ENCODE measurements around the gene PTBP1.

Gene PTBP1

DNA sequence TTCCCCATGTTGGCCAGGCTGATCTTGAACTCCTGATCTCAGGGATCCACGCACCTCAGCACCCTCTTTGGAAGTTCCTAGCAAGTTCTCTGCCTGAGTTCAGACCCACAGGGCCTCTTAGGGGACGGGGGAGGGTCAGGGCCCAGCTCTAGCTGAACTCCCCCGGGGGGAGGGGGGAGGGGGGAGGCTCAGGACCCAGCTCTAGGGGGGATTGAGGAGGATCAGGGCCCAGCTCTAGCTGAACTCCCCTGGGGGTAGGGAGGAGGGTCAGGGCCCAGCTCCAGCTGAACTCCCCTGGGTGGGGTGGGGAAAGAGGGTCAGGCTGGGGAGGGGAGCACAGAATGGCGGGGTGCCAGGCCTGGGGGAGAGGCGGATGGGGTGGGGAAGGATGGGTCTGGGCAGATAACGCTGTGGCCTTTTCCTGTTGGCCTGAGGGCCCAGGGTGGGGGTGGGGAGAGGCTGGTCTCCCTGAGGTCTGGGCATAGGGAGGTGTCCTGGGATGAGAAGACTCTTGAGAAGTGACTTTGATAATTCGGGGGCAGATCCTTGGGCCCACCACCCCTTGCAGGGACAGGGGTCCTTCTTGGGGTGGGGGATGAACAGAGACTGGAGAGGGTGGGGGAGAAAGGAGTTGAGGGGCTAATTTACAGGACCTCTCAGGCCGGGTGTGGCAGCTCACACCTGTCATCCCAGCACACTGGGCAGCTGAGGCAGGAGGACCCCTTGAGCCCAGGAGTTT is 5.5 kb upstream of the PTBP1 start:
- Histone ChIP-seq H2BK5ac (ENCODE audit: low read depth, low read length, poor library complexity, severe bottlenecking) (no peak overlapping the region), H3K4me1 (ENCODE audit: control insufficient read depth, insufficient read depth, low read depth, low read length) (peaks cover 29% of the 10 kb centered on the region), H3K4me2 (ENCODE audit: low read length, poor library complexity, severe bottlenecking) (no peak overlapping the region), H4K8ac (ENCODE audit: low read length) (no peak overlapping the region), H3K27me3 (ENCODE audit: control insufficient read depth in 1 of 2, insufficient read depth in 1 of 2, low read length in 2 of 2) (no peaks in the 10 kb centered on the region), H3K23ac (ENCODE audit: low read length in 2 of 2) (no peak overlapping the region), H3K4ac (ENCODE audit: low read depth in 1 of 2, low read length in 2 of 2) (peak overlapping the region in 1 of 2 experiments; percentile 22), H3K27ac (ENCODE audit: low read length, poor library complexity, severe bottlenecking) (no peak overlapping the region), H2AFZ (ENCODE audit: low read depth, low read length) (no peak overlapping the region), H3K36me3 (ENCODE audit: control insufficient read depth in 1 of 2, insufficient read depth in 2 of 2, low read depth in 1 of 2, low read length in 2 of 2) (no peaks in the 10 kb centered on the region), H3K9me3 (ENCODE audit: control insufficient read depth, low read length) (no peaks in the 10 kb centered on the region), H4K91ac (ENCODE audit: low read length) (peak overlapping the region; percentile 43), H2BK12ac (ENCODE audit: low read length in 2 of 2) (peak overlapping the region in 1 of 2 experiments; percentile 40), H2BK120ac (ENCODE audit: low read depth, low read length) (peak overlapping the region; percentile 56), H3K18ac (ENCODE audit: low read depth in 1 of 2, low read length in 2 of 2) (peak overlapping the region in 1 of 2 experiments; percentile 42), H2AK5ac (ENCODE audit: low read length, severe bottlenecking) (no peak overlapping the region), H3K4me3 (ENCODE audit: insufficient read depth in 1 of 2, low read depth in 1 of 2, low read length in 2 of 2) (no peak overlapping the region), H3K9ac (ENCODE audit: low read length) (no peak overlapping the region), H2BK15ac (ENCODE audit: low read depth, poor library complexity, severe bottlenecking) (peak overlapping the region; percentile 34), H3K79me1 (replicated peaks; ENCODE audit: low read length, poor library complexity, severe bottlenecking) (peaks cover 2% of the 10 kb centered on the region), H3K14ac (ENCODE audit: low read length in 2 of 2) (no peak overlapping the region)
- WGBS, result 81% methylated on average over 8 of the region's 8 CpGs
- DNase-seq, result no peak

GRCh38 chr19:792306-792885 is 4.9 kb upstream of the PTBP1 start:
- H3K27me3 ChIP-seq (ENCODE audit: control insufficient read depth in 1 of 2, insufficient read depth in 1 of 2, low read length in 2 of 2), result no peaks in the 10 kb centered on the region
- H2AFZ ChIP-seq (ENCODE audit: low read depth, low read length), result no peak overlapping the region
- no peak overlapping the region for H4K8ac ChIP-seq (ENCODE audit: low read length)
- no peaks in the 10 kb centered on the region for H3K36me3 ChIP-seq (ENCODE audit: control insufficient read depth in 1 of 2, insufficient read depth in 2 of 2, low read depth in 1 of 2, low read length in 2 of 2)
- H3K79me1 ChIP-seq (replicated peaks; ENCODE audit: low read length, poor library complexity, severe bottlenecking), result peaks cover 2% of the 10 kb centered on the region
- no peak overlapping the region for H3K14ac ChIP-seq (ENCODE audit: low read length in 2 of 2)
- H3K4me1 ChIP-seq (ENCODE audit: control insufficient read depth, insufficient read depth, low read depth, low read length), result peaks cover 29% of the 10 kb centered on the region
- peak overlapping the region in 1 of 2 experiments; percentile 26 for H3K4ac ChIP-seq (ENCODE audit: low read depth in 1 of 2, low read length in 2 of 2)
- no peak for DNase-seq
- WGBS, result 78% methylated on average over 16 of the region's 16 CpGs
- peak overlapping the region; percentile 10 to 40 for H2BK12ac ChIP-seq (ENCODE audit: low read length in 2 of 2)
- H3K27ac ChIP-seq (ENCODE audit: low read length, poor library complexity, severe bottlenecking), result no peak overlapping the region
- H3K9me3 ChIP-seq (ENCODE audit: control insufficient read depth, low read length), result no peaks in the 10 kb centered on the region
- peak overlapping the region in 1 of 2 experiments; percentile 16 for H3K18ac ChIP-seq (ENCODE audit: low read depth in 1 of 2, low read length in 2 of 2)
- no peak overlapping the region for H4K91ac ChIP-seq (ENCODE audit: low read length)
- H3K4me3 ChIP-seq (ENCODE audit: insufficient read depth in 1 of 2, low read depth in 1 of 2, low read length in 2 of 2), result no peak overlapping the region
- no peak overlapping the region for H3K9ac ChIP-seq (ENCODE audit: low read length)
- no peak overlapping the region for H2BK5ac ChIP-seq (ENCODE audit: low read depth, low read length, poor library complexity, severe bottlenecking)
- H3K4me2 ChIP-seq (ENCODE audit: low read length, poor library complexity, severe bottlenecking), result no peak overlapping the region
- H2AK5ac ChIP-seq (ENCODE audit: low read length, severe bottlenecking), result no peak overlapping the region
- no peak overlapping the region for H3K23ac ChIP-seq (ENCODE audit: low read length in 2 of 2)
- H2BK15ac ChIP-seq (ENCODE audit: low read depth, poor library complexity, severe bottlenecking), result no peak overlapping the region
- H2BK120ac ChIP-seq (ENCODE audit: low read depth, low read length), result peak overlapping the region; percentile 56

GRCh38 chr19:793806-794205 is 3.4 kb upstream of the PTBP1 start:
- no peak overlapping the region for H3K9ac ChIP-seq (ENCODE audit: low read length)
- H3K4me3 ChIP-seq (ENCODE audit: insufficient read depth in 1 of 2, low read depth in 1 of 2, low read length in 2 of 2), result no peak overlapping the region
- H4K8ac ChIP-seq (ENCODE audit: low read length), result no peak overlapping the region
- H3K14ac ChIP-seq (ENCODE audit: low read length in 2 of 2), result no peak overlapping the region
- H2BK12ac ChIP-seq (ENCODE audit: low read length in 2 of 2), result peak overlapping the region in 1 of 2 experiments; percentile 25
- H2AFZ ChIP-seq (ENCODE audit: low read depth, low read length), result no peak overlapping the region
- peaks cover 0 to 3% of the 10 kb centered on the region in 2 experiments for H3K36me3 ChIP-seq (ENCODE audit: control insufficient read depth in 1 of 2, insufficient read depth in 2 of 2, low read depth in 1 of 2, low read length in 2 of 2)
- no peak overlapping the region for H2BK5ac ChIP-seq (ENCODE audit: low read depth, low read length, poor library complexity, severe bottlenecking)
- H4K91ac ChIP-seq (ENCODE audit: low read length), result no peak overlapping the region
- H3K79me1 ChIP-seq (replicated peaks; ENCODE audit: low read length, poor library complexity, severe bottlenecking), result no peaks in the 10 kb centered on the region
- H3K18ac ChIP-seq (ENCODE audit: low read depth in 1 of 2, low read length in 2 of 2), result no peak overlapping the region
- 93% methylated on average over 10 of the region's 12 CpGs for WGBS
- no peak for DNase-seq
- H3K9me3 ChIP-seq (ENCODE audit: control insufficient read depth, low read length), result no peaks in the 10 kb centered on the region
- no peak overlapping the region for H2AK5ac ChIP-seq (ENCODE audit: low read length, severe bottlenecking)
- H2BK120ac ChIP-seq (ENCODE audit: low read depth, low read length), result no peak overlapping the region
- no peak overlapping the region for H3K4ac ChIP-seq (ENCODE audit: low read depth in 1 of 2, low read length in 2 of 2)
- H3K23ac ChIP-seq (ENCODE audit: low read length in 2 of 2), result no peak overlapping the region
- no peak overlapping the region for H3K4me2 ChIP-seq (ENCODE audit: low read length, poor library complexity, severe bottlenecking)
- no peak overlapping the region for H2BK15ac ChIP-seq (ENCODE audit: low read depth, poor library complexity, severe bottlenecking)
- peaks cover 22% of the 10 kb centered on the region for H3K4me1 ChIP-seq (ENCODE audit: control insufficient read depth, insufficient read depth, low read depth, low read length)
- H3K27ac ChIP-seq (ENCODE audit: low read length, poor library complexity, severe bottlenecking), result no peak overlapping the region
- H3K27me3 ChIP-seq (ENCODE audit: control insufficient read depth in 1 of 2, insufficient read depth in 1 of 2, low read length in 2 of 2), result no peaks in the 10 kb centered on the region

GRCh38 chr19:795073-795611 is 2.1 kb upstream of the PTBP1 start:
- no peak overlapping the region for H2BK15ac ChIP-seq (ENCODE audit: low read depth, poor library complexity, severe bottlenecking)
- no peak for DNase-seq
- no peak overlapping the region for H3K14ac ChIP-seq (ENCODE audit: low read length in 2 of 2)
- H3K4me2 ChIP-seq (ENCODE audit: low read length, poor library complexity, severe bottlenecking), result no peak overlapping the region
- H3K4me3 ChIP-seq (ENCODE audit: insufficient read depth in 1 of 2, low read depth in 1 of 2, low read length in 2 of 2), result peak overlapping the region in 1 of 2 experiments; percentile 80
- H3K9ac ChIP-seq (ENCODE audit: low read length), result peak overlapping the region; percentile 72
- no peak overlapping the region for H2AFZ ChIP-seq (ENCODE audit: low read depth, low read length)
- H3K27me3 ChIP-seq (ENCODE audit: control insufficient read depth in 1 of 2, insufficient read depth in 1 of 2, low read length in 2 of 2), result no peaks in the 10 kb centered on the region
- H3K18ac ChIP-seq (ENCODE audit: low read depth in 1 of 2, low read length in 2 of 2), result no peak overlapping the region
- H2AK5ac ChIP-seq (ENCODE audit: low read length, severe bottlenecking), result no peak overlapping the region
- 95% methylated on average over 28 of the region's 28 CpGs for WGBS
- H3K4ac ChIP-seq (ENCODE audit: low read depth in 1 of 2, low read length in 2 of 2), result no peak overlapping the region
- H3K79me1 ChIP-seq (replicated peaks; ENCODE audit: low read length, poor library complexity, severe bottlenecking), result no peaks in the 10 kb centered on the region
- H3K23ac ChIP-seq (ENCODE audit: low read length in 2 of 2), result no peak overlapping the region
- H3K27ac ChIP-seq (ENCODE audit: low read length, poor library complexity, severe bottlenecking), result no peak overlapping the region
- H3K4me1 ChIP-seq (ENCODE audit: control insufficient read depth, insufficient read depth, low read depth, low read length), result peaks cover 13% of the 10 kb centered on the region
- H4K8ac ChIP-seq (ENCODE audit: low read length), result no peak overlapping the region
- H3K36me3 ChIP-seq (ENCODE audit: control insufficient read depth in 1 of 2, insufficient read depth in 2 of 2, low read depth in 1 of 2, low read length in 2 of 2), result peaks cover 1 to 13% of the 10 kb centered on the region in 2 experiments
- no peak overlapping the region for H2BK12ac ChIP-seq (ENCODE audit: low read length in 2 of 2)
- H3K9me3 ChIP-seq (ENCODE audit: control insufficient read depth, low read length), result no peaks in the 10 kb centered on the region
- no peak overlapping the region for H2BK120ac ChIP-seq (ENCODE audit: low read depth, low read length)
- peak overlapping the region; percentile 62 for H4K91ac ChIP-seq (ENCODE audit: low read length)
- H2BK5ac ChIP-seq (ENCODE audit: low read depth, low read length, poor library complexity, severe bottlenecking), result no peak overlapping the region

Measured in mesenchymal stem cell (in vitro differentiated cells and primary cell).